Measurements from ENCODE around the gene NHERF1. TPM values are rescaled to one million over a fixed set of nuclear protein-coding genes. Genes with fewer than 3 reads are reported as not detected.

The NHERF1 gene
- total and polyA plus RNA-seq, 9 of the 15 experiments (the other 6 are each of a cell fraction or from before 2014, with no cell fraction given): 11.4 to 79.9 (median 36.9) TPM

DNA sequence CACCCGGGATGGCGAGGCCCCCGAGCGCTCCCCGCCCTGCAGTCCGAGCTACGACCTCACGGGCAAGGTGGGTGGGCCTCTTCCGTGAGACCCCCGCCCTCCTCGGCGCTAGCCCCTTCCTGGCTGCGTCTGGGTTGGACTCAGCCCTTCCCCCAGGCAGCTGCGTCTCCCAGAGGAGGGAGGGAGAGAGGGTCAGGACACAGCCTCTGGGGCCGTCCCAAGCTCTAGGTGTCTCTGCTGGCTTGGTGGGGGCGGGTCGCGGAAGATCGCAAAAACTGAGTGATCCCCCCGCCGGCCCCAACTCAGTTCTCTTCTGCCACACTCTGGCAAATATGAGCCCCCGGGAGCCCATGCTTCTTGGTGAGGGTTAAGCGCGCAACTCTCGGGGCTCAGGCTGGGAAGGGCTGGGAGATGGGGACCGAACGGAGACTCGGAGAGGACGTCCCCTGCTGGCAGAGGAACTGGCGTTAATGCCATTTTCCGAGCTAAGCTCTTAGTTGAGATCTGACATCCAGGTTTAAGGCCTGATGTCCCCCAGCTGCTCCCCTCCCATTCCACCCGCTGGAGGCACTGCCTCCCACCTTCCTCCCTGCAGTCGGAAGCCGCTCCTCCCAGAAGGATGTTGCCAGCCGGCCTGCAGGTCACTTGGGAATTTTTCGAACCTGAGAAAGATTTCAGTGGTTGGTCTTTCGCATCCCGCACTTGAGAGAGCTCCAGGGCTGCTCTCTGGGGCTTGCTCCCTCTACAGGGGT is 11.0 kb upstream of the NHERF1 start (continued):
- peak; percentile 17; the same call in 1 of the 2 replicates for TF ChIP-seq REST (IDR thresholded peaks at IDR 0.05; ENCODE audit: borderline replicate concordance)
- no peak for TF ChIP-seq REST (CRISPR knock-in tag; IDR thresholded peaks at IDR 0.05; ENCODE audit: low read depth)
